HFF-Myc (cell line): ENCODE results near the gene HADH.
"Not testable (repeated sequence)": the region's sequence is repeated elsewhere in the genome, so short reads cannot be mapped to it uniquely, and the experiment has no call there.

Experiments
- DNase-seq: peaks from one replicate; pipeline ENCODE4 v3.0.0-alpha.2; 2011; ENCODE audit warnings: low read depth; ENCODE audit errors: extremely low read depth
- H3K4me3 ChIP-seq: replicated peaks from 2 replicates; pipeline ENCODE4 v1.5.1; 2011; ENCODE audit warnings: low read depth, mild to moderate bottlenecking, control low read depth, low read length
- TF ChIP-seq, protein P1 (sequence below): IDR thresholded peaks from 2 replicates; pipeline ENCODE4 v1.5.1; 2012; ENCODE audit warnings: mild to moderate bottlenecking, low read depth, low read length, control low read depth; ENCODE audit errors: missing control alignments

HADH gene

DNA sequence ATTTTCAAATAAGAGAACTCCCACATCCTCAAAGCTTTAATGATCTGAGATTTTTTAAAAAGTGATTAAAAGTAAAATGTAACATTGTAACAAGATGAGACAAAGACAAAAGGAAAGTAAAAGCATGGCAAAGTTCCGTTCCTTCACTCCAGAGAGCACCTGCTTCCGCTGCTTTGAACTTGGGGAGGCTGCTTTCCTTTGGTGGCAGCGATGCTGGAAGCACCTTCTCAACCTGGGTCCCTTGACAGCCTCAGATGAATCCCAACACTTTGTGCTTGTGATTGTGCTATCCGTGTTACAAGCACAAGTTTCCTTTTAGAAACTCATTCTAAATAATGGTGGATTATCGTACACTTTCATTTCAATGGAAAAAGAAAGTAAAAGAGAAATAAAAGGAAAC lies 59.7 kb downstream of the HADH start:
- TF ChIP-seq, protein P1, sequence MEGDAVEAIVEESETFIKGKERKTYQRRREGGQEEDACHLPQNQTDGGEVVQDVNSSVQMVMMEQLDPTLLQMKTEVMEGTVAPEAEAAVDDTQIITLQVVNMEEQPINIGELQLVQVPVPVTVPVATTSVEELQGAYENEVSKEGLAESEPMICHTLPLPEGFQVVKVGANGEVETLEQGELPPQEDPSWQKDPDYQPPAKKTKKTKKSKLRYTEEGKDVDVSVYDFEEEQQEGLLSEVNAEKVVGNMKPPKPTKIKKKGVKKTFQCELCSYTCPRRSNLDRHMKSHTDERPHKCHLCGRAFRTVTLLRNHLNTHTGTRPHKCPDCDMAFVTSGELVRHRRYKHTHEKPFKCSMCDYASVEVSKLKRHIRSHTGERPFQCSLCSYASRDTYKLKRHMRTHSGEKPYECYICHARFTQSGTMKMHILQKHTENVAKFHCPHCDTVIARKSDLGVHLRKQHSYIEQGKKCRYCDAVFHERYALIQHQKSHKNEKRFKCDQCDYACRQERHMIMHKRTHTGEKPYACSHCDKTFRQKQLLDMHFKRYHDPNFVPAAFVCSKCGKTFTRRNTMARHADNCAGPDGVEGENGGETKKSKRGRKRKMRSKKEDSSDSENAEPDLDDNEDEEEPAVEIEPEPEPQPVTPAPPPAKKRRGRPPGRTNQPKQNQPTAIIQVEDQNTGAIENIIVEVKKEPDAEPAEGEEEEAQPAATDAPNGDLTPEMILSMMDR, result no peak
- no peak overlapping the region for H3K4me3 ChIP-seq
- no peak for DNase-seq

DNA sequence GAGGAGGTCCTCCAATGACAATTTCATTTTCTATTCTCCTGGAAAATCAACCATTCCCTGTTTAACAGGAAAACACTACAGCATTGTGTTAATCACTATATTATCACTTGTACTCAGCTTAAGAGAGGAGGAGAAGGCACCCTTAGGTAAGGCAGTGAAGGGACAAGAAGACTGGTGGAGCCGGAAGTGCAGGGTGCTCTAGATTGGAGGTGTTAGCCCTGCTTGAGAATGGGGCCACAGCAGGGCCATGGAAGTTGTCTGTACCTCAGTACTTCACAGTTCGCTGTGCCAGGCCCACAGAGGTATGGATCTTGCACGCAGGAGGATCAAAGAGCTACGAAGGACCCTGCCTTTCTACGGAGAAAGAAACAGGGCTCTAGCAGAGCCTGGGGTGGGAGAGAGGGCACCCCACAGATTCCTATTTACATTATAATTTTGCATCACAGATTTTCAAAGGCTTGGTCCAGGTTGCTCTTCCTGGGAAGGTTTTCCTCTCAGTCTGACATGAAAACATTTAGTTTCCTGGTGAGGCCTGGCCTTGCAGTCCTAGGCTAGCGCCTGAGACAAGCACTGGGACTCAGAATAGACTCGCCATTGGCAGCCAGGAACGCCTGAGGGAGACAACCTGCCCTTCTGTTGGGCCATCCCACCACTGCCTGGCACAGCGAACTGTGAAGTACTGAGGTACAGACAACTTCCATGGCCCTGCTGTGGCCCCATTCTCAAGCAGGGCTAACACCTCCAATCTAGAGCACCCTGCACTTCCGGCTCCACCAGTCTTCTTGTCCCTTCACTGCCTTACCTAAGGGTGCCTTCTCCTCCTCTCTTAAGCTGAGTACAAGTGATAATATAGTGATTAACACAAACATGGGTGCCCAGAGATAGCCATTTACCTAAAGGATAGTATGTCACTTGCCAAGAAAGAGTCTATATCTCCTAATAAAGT lies 60.8 kb downstream of the HADH start:
- DNase-seq, H3K4me3 ChIP-seq: not testable (repeated sequence)

DNA sequence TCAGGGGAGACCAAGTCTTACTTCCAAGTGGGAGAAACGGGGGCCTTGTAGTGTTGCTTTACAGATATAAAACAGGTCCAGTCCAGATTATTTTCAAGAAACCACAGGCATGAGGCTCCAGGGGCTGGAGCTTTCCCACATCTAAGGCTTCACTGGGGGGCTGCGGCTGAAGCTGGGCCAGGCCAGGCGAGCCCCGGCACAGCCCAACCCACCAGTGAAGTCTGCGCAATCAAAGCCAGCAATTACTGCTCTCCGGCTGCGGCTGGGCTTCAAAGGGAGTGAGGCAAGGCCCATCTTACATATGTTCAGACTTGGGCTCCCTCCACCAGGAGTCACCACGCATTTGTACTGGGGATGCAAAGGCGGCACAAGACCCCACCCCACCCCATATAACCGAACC lies 61.7 kb downstream of the HADH start:
- TF ChIP-seq, protein P1, result no peak
- DNase-seq, result no peak
- H3K4me3 ChIP-seq, result no peak overlapping the region

DNA sequence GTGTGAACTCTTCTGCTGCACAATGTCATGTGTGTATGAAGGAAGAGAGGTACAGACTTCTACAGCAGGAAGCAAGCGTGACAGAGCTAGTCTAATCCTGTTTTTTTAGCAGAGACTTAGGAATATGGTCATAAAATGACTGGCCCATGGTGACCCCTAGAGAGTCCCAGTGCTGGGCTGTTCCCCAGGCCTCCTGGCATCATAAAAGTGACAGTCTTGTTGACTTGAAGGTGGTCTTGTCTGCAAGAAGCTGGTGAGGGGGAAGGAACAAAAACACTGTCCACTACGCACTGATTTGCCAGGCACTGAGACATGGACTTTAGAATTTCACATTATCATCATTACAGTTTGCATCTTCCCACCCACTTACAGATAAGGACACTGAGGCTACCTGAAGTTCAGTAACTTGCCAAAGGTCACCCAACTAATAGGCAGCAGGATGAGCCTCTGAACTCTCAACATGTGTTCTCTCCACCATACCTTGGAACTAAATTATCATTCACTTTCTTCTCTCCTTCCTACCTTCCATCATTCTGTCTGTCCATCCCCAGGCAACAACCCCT lies 63.0 kb downstream of the HADH start:
- TF ChIP-seq, protein P1, result no peak
- no peak overlapping the region for H3K4me3 ChIP-seq
- DNase-seq, result no peak

DNA sequence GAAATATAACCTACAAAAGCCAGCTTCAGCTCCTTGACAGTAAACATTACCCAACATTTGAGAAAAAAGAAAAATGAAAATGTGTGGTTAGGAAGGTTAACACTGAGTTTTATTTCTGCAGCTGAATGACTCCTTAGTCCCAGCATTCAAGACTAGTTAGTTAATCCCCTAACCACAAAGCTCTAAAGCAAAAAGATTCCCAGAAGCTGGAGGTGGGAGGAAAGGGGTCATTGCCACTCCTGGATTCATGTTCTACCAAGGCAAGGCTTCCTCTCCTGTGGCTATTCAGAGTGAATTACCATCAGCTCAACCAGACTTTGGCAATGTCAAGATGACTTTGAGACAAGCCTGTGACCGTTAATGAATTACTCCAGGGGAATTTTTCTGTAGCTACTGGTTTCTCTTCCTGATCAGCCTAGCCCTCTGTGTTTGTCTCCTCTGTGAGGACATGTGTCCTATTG lies 63.6 kb downstream of the HADH start:
- H3K4me3 ChIP-seq, result no peak overlapping the region
- TF ChIP-seq, protein P1, result no peak
- DNase-seq, result no peak

DNA sequence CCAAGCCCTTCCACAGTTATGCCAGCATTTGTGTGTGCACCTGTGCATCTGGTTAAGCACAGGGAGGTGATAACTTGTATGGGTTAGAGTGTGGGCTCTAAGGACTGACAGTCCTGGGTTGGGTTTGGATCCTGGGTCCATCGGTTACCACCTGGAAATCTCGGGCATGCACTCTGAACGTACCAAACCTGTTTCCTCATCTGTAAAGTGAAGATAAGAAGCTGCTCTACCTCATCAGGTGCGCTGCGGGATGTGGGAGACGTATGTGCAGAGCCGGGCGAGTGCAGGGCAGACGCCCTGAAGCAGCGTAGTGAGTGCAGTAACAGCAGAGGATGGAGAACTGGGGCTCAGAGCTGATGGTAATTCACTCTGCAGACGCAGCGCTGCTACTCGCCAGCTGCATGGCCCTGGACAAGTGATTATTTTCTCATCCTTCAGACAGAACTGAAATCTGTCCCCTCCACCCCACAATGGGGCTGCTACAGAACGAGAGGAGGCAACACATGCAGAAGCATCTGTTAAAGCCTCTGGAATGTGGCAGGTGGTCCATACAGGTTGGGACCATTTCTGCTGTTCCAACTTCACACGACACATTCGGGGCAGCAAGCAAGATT lies 64.4 kb downstream of the HADH start:
- TF ChIP-seq, protein P1, result no peak
- no peak overlapping the region for H3K4me3 ChIP-seq
- DNase-seq, result no peak

DNA sequence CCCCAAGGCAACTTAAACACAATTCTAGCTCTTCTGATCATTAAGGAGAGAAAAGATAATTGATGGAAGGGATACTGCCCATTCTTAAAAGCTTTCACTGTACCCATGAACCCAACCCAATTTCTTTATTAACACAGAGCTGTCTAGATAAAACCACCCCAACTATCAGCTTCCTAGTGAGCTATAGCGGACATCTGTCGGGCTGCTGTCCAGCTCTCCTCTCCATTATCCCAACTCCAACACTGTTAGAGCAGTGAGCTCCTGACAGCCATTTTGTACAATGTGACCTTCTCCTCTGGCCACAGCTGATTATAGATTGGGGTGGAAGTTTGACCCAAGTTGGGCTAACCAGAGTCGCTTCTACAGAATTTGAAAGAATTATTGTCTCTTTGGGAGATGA lies 66.1 kb downstream of the HADH start:
- H3K4me3 ChIP-seq, result no peak overlapping the region
- no peak for DNase-seq
- TF ChIP-seq, protein P1, result no peak
